BLaER1 (cell line): Measurements from ENCODE around the gene FGGY.
"Not testable (repeated sequence)": the region's sequence is repeated elsewhere in the genome, so short reads cannot be mapped to it uniquely, and the experiment has no call there.

Source experiments
- H3K27ac ChIP-seq: shearing (Covaris generic); formaldehyde crosslinking; 2 replicates; pipeline ENCODE4 v1.8.1; 2022
- H3K27me3 ChIP-seq: shearing (Covaris generic); formaldehyde crosslinking; 2 replicates; pipeline ENCODE4 v1.8.1; 2022
- H3K36me3 ChIP-seq: shearing (Covaris generic); formaldehyde crosslinking; 2 replicates; pipeline ENCODE4 v1.8.1; 2022
- H3K4me1 ChIP-seq: shearing (Covaris generic); formaldehyde crosslinking; 2 replicates; pipeline ENCODE4 v1.8.1; 2022
- H3K4me2 ChIP-seq: shearing (Covaris generic); formaldehyde crosslinking; 2 replicates; pipeline ENCODE4 v1.8.1; 2022
- H3K4me3 ChIP-seq: shearing (Covaris generic); formaldehyde crosslinking; 2 replicates; pipeline ENCODE4 v1.8.1; 2022
- H3K9ac ChIP-seq: shearing (Covaris generic); formaldehyde crosslinking; 2 replicates; pipeline ENCODE4 v1.8.1; 2022
- H3K9me3 ChIP-seq: shearing (Covaris generic); formaldehyde crosslinking; 2 replicates; pipeline ENCODE4 v1.8.1; 2022
- H4K20me1 ChIP-seq: shearing (Covaris generic); formaldehyde crosslinking; 2 replicates; pipeline ENCODE4 v1.8.1; 2022
- Cebpa-rat ChIP-seq: shearing (Covaris generic); IDR thresholded peaks from 2 replicates; pipeline ENCODE4 v1.8.1; 2022

FGGY gene

DNA sequence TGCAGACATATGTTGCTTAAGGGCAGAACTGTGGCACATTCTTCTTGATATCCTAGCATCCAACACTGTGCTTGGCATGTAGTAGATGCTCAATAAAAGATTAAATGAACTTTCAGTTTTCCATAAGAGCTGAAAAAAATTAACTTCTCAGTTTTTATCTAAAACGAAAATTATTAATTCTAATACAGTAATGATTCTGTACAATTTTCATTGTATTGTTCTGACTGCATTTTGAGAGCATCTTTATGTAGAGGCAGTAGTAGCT is 46.6 kb downstream of the FGGY start:
- H3K27ac ChIP-seq, result no peak overlapping the region
- H3K36me3 ChIP-seq, result no peaks in the 10 kb centered on the region
- no peaks in the 10 kb centered on the region for H4K20me1 ChIP-seq
- TF ChIP-seq Cebpa-rat, result no peak
- no peaks in the 10 kb centered on the region for H3K27me3 ChIP-seq
- H3K4me3 ChIP-seq, result no peak overlapping the region
- no peak overlapping the region for H3K4me2 ChIP-seq
- no peaks in the 10 kb centered on the region for H3K9me3 ChIP-seq
- no peak overlapping the region for H3K9ac ChIP-seq
- H3K4me1 ChIP-seq, result no peaks in the 10 kb centered on the region

DNA sequence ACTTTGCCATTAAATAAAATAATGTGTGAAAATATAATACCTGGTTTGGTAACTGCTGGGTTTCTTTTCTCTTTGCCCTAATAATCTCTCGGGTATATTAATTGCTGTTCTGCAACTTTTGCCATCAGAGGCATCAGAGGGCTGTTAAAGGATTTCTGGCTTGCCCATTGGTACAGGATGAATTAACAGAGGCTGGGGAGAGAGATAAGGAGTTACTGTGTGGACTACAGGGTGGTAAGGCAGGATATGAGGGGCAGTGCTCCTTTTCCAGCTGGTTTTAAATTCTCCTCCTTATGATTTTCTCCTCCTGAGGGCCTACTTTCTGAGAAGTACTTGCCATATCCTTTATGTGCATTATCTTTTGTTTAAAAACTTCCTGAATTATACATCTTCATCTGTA is 48.3 kb downstream of the FGGY start:
- no peak for TF ChIP-seq Cebpa-rat
- H3K27ac ChIP-seq, result no peak overlapping the region

DNA sequence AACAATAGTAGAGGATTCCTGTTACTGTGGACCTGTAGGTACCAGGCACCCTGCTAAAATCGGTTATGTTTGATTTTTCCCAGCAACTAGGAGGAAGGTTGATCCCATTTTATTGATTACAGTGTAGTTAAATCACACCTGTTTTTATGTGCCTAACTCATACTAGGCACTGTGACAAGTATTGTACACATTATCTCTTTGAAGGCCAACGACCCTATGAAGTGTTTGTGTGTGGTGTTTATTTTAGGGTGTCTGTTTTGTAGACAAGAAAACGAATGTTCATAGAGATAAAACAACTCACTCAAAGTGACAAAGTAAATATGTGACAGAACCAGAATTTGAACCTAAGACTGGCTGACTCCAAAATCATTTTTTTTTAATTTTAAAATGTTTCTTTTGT is 49.5 kb downstream of the FGGY start:
- Histone ChIP-seq H3K9ac (no peak overlapping the region), H3K4me2 (no peak overlapping the region), H3K4me3 (no peak overlapping the region), H3K9me3 (no peaks in the 10 kb centered on the region), H3K36me3 (no peaks in the 10 kb centered on the region), H3K27me3 (no peaks in the 10 kb centered on the region), H4K20me1 (no peaks in the 10 kb centered on the region), H3K4me1 (no peaks in the 10 kb centered on the region), H3K27ac (no peak overlapping the region)
- TF ChIP-seq Cebpa-rat, result no peak

More for the DNA sequence above, 48.3 kb downstream of the FGGY start:
- Histone ChIP-seq H3K4me2 (no peak overlapping the region), H3K4me3 (no peak overlapping the region), H3K9me3 (no peaks in the 10 kb centered on the region), H3K36me3 (no peaks in the 10 kb centered on the region), H3K9ac (no peak overlapping the region), H4K20me1 (no peaks in the 10 kb centered on the region), H3K27me3 (no peaks in the 10 kb centered on the region), H3K4me1 (no peaks in the 10 kb centered on the region)

DNA sequence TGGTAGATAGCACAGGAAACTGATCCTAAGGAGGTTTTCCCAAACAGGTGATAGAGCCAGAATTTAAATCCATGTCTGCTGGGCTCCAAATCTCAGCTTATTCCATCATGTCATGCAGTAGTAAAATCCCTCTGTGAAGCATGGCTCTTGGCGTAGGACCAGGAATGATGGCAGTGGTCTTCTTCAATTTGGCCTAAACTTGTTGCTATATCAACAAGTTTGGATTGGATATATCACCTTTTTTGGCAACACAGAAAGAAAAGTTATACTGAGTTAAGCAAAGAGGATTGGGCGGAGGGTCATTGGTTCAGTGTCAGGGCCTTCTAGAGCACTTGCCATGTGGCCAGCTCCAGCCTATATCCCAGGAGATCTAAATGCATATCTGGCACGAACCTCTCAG is 52.2 kb downstream of the FGGY start:
- no peaks in the 10 kb centered on the region for H3K27me3 ChIP-seq
- H3K4me1 ChIP-seq, result no peaks in the 10 kb centered on the region
- no peaks in the 10 kb centered on the region for H4K20me1 ChIP-seq
- H3K27ac ChIP-seq, result no peak overlapping the region
- H3K4me3 ChIP-seq, result no peak overlapping the region
- no peaks in the 10 kb centered on the region for H3K9me3 ChIP-seq
- no peak for TF ChIP-seq Cebpa-rat
- H3K36me3 ChIP-seq, result no peaks in the 10 kb centered on the region
- no peak overlapping the region for H3K4me2 ChIP-seq
- no peak overlapping the region for H3K9ac ChIP-seq

DNA sequence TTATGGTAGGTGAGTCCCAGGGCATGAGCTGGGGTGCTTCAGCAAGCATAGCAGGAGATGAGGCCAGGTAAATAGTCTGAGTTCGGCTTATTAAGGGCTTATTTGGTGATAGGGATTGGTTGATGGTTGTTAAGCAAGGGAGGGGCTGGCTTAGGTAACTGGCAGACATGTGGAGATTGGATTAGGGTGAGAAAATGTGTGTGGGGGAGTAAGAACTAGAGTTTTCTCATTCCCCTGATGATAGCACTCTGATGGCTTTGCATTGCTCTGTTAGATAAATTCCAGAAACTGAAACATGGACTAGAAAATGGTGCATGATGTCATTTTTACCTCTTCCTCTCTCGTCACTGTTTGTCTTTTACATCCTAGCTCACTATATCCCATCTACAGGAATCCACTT is 53.6 kb downstream of the FGGY start:
- Histone ChIP-seq H3K9me3 (no peaks in the 10 kb centered on the region), H3K4me1 (peaks cover 7% of the 10 kb centered on the region), H3K36me3 (no peaks in the 10 kb centered on the region), H4K20me1 (no peaks in the 10 kb centered on the region), H3K4me2 (no peak overlapping the region), H3K4me3 (no peak overlapping the region), H3K27ac (no peak overlapping the region), H3K9ac (no peak overlapping the region), H3K27me3 (no peaks in the 10 kb centered on the region)
- TF ChIP-seq Cebpa-rat, result no peak

DNA sequence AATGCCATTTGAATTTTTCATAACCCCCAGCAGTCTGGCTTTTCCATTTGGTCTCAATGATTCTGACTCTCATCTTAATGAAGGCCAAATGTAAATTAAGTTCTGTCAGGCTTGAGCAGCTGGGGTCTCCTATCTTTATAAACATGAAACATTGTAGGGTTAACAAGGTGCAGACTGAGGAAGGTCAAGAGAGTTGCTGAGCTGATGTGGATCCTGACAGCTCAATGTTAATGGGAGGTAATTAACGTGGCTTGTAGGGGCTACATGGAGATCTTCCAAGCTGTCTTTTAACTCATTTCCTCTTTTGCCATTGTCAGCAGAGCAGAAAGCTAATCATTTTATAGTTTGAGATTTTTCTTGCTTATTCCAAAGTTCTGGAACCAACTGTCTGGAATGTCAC is 55.2 kb downstream of the FGGY start:
- H4K20me1 ChIP-seq, result no peaks in the 10 kb centered on the region
- no peaks in the 10 kb centered on the region for H3K27me3 ChIP-seq
- H3K4me2 ChIP-seq, result no peak overlapping the region
- H3K4me1 ChIP-seq, result peaks cover 7% of the 10 kb centered on the region
- TF ChIP-seq Cebpa-rat, result no peak
- no peaks in the 10 kb centered on the region for H3K9me3 ChIP-seq
- no peaks in the 10 kb centered on the region for H3K36me3 ChIP-seq
- H3K27ac ChIP-seq, result no peak overlapping the region
- H3K9ac ChIP-seq, result no peak overlapping the region
- no peak overlapping the region for H3K4me3 ChIP-seq

DNA sequence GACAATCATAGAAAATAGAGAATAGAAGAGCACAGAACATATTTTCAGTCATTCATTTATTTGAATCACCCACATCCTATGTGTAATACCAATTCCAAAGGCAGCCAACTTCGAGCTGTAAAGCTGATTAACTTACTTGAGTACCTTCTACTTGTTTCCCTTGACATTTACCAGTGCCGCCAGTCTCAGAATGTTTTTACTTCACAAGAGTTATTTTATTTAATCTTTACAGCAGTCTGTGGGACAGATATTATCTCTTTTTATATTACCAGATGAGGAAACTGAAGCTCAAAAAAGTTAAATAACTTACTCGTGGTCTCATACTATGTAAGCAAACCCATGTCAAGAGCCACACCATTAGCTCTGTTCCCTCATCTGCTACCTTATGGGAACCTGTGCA is 56.6 kb downstream of the FGGY start:
- Histone ChIP-seq H3K27ac (no peak overlapping the region), H3K27me3 (no peaks in the 10 kb centered on the region), H3K4me2 (no peak overlapping the region), H3K9me3 (no peaks in the 10 kb centered on the region), H3K4me1 (peaks cover 7% of the 10 kb centered on the region), H3K36me3 (no peaks in the 10 kb centered on the region), H3K4me3 (no peak overlapping the region), H4K20me1 (no peaks in the 10 kb centered on the region), H3K9ac (no peak overlapping the region)
- no peak for TF ChIP-seq Cebpa-rat

DNA sequence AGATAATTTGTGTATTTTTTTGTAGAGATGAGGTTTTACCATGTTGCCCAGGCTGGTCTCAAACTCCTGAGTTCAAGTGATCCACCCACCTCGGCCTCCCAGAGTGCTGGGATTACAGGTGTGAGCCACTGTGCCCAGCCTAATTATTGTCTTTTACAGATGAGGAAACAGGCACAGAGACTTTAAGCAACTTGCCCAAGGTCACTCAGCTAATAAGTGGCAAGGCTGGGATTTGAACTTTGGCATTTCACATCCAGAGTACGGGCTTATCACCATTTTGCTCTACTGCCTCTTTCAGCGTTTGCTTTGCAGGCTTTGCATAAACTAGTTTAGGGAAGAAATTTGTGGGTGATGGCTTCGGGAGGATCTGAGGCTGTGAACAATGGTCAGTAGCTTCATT is 57.3 kb downstream of the FGGY start:
- not testable (repeated sequence) for H3K9ac ChIP-seq, H3K27me3 ChIP-seq, H3K4me2 ChIP-seq, H4K20me1 ChIP-seq, H3K4me1 ChIP-seq, H3K36me3 ChIP-seq, H3K27ac ChIP-seq, H3K9me3 ChIP-seq, H3K4me3 ChIP-seq

DNA sequence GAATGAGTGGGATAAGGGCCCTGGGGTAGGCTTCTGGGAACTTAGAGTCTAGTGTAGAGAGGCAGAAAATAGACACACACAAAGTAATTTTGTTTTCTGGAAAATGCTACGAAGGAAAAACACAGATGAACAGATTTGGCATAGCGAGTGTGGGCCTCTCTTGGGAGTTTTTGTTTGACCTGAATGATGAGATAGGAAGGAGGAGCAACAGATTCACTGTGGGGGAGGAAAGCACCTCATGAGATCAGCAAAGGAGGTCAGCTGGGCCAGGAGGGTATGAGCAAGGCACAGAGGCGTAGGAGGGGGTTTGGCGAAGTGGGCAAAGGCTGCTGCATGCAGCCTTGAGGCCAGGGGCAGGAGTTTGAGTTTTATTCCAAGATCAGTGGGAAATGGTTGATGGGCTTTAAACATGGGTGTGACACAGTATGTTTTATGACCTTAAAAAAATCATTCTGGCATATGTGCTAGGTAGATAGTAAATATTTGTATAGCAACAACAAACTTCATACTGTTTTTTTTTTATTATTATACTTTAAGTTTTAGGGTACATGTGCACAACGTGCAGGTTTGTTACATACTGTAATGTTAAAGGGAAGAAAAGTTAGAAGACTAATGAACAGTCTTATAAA is 57.9 kb downstream of the FGGY start:
- no peak for TF ChIP-seq Cebpa-rat
- no peak overlapping the region for H3K27ac ChIP-seq

DNA sequence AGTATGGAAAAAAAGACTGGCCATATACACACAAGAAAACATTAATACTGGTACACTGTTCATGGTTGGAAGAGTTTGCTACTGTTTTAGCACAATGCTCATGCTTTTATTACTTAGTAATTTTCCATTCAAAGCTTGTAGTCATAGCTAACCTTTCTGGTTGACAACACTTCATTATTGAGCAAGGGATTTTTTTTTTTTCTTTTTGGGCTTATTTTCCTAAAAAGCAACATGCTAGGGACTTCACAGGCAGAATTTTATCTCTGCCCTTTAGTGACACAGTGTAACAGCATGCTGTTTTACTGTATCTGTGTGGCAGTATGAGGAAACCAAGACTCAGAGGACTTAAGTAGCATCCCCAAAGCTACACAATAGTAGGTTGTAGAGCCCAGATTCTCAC is 58.5 kb downstream of the FGGY start:
- no peak overlapping the region for H3K9ac ChIP-seq
- H3K27me3 ChIP-seq, result no peaks in the 10 kb centered on the region
- H3K4me2 ChIP-seq, result no peak overlapping the region
- no peak for TF ChIP-seq Cebpa-rat
- H3K4me1 ChIP-seq, result peaks cover 7% of the 10 kb centered on the region
- no peaks in the 10 kb centered on the region for H4K20me1 ChIP-seq
- H3K36me3 ChIP-seq, result no peaks in the 10 kb centered on the region
- no peak overlapping the region for H3K4me3 ChIP-seq
- H3K9me3 ChIP-seq, result no peaks in the 10 kb centered on the region
- H3K27ac ChIP-seq, result no peak overlapping the region

More for the DNA sequence above, 57.9 kb downstream of the FGGY start:
- Histone ChIP-seq H4K20me1 (no peaks in the 10 kb centered on the region), H3K9ac (no peak overlapping the region), H3K36me3 (no peaks in the 10 kb centered on the region), H3K9me3 (no peaks in the 10 kb centered on the region), H3K4me1 (peaks cover 7% of the 10 kb centered on the region), H3K27me3 (no peaks in the 10 kb centered on the region), H3K4me3 (no peak overlapping the region), H3K4me2 (peak overlapping the region; percentile 21; the same call in 1 of the 2 replicates)

DNA sequence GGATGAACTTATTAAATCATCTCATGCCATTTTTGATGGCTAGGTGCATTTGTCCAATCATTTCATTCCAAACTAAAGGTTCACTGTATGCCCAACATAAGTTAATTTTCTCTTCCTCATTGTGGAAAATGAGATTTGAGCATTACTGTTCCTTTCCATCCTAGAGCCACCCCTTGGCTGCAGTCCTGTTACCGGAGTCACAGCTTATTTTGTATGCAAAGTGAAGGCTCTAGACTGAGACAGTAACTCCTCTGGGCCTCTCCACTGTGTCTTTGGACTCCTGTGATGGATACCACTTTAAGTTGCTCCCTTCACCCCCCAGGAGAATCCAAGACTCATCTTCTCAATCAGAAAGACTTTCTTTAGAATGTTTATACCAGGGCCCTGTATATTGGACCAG is 59.7 kb downstream of the FGGY start:
- no peak overlapping the region for H3K4me2 ChIP-seq
- H3K27ac ChIP-seq, result no peak overlapping the region
- no peak for TF ChIP-seq Cebpa-rat
- no peaks in the 10 kb centered on the region for H3K9me3 ChIP-seq
- H3K4me1 ChIP-seq, result peaks cover 7% of the 10 kb centered on the region
- no peak overlapping the region for H3K9ac ChIP-seq
- no peak overlapping the region for H3K4me3 ChIP-seq
- H3K27me3 ChIP-seq, result no peaks in the 10 kb centered on the region
- H4K20me1 ChIP-seq, result no peaks in the 10 kb centered on the region
- H3K36me3 ChIP-seq, result no peaks in the 10 kb centered on the region
